ENCODE measurements around the gene PASK. TPM values are rescaled to one million over a fixed set of nuclear protein-coding genes. Genes with fewer than 3 reads are reported as not detected.

Gene PASK
- total and polyA plus RNA-seq, 2 donors from 2014 or later = 3.1 to 26.0 TPM

GRCh38 chr2:241134711-241135110 lies 14.6 kb downstream of the PASK start:
- no peaks in the 10 kb centered on the region for H3K9me3 ChIP-seq (ENCODE audit: control insufficient read depth in 2 of 3, insufficient read depth in 1 of 3, low read length in 3 of 3)
- H3K27ac ChIP-seq (ENCODE audit: low read depth in 2 of 2, low read length in 2 of 2) = no peak overlapping the region
- FAIRE-seq = no peak
- peak in 1 of 5 donors; percentile 59 for DNase-seq
- H3K4me1 ChIP-seq (ENCODE audit: control insufficient read depth in 2 of 3, insufficient read depth in 2 of 3, low read depth in 1 of 3, low read length in 3 of 3) = peaks cover 0 to 4% (median 0%) of the 10 kb centered on the region in 3 donors
- H3K9ac ChIP-seq (ENCODE audit: low read length in 3 of 3) = no peak overlapping the region
- H3K36me3 ChIP-seq (ENCODE audit: control insufficient read depth in 2 of 3, insufficient read depth in 3 of 3, low read length in 3 of 3) = no peaks in the 10 kb centered on the region
- H3K27me3 ChIP-seq (ENCODE audit: control insufficient read depth, insufficient read depth, low read length) = no peaks in the 10 kb centered on the region
- TF ChIP-seq CTCF (IDR thresholded peaks at IDR 0.05; ENCODE audit: borderline replicate concordance, extremely low read depth, insufficient read depth) = no peak
- H3K4me3 ChIP-seq (ENCODE audit: low read length in 3 of 3) = no peak overlapping the region
- intact Hi-C loops (cut with DNase I) = no loop called here

- DNase-seq (peak in 1 of 5 donors; percentile 29), FAIRE-seq (no peak)
- Histone ChIP-seq H3K4me1 (ENCODE audit: control insufficient read depth in 2 of 3, insufficient read depth in 2 of 3, low read depth in 1 of 3, low read length in 3 of 3) (peaks cover 0 to 4% (median 0%) of the 10 kb centered on the region in 3 donors), H3K27me3 (ENCODE audit: control insufficient read depth, insufficient read depth, low read length) (no peaks in the 10 kb centered on the region), H3K36me3 (ENCODE audit: control insufficient read depth in 2 of 3, insufficient read depth in 3 of 3, low read length in 3 of 3) (no peaks in the 10 kb centered on the region), H3K27ac (ENCODE audit: low read depth in 2 of 2, low read length in 2 of 2) (no peak overlapping the region), H3K9ac (ENCODE audit: low read length in 3 of 3) (no peak overlapping the region), H3K9me3 (ENCODE audit: control insufficient read depth in 2 of 3, insufficient read depth in 1 of 3, low read length in 3 of 3) (no peaks in the 10 kb centered on the region), H3K4me3 (ENCODE audit: low read length in 3 of 3) (no peak overlapping the region)
- TF ChIP-seq CTCF (IDR thresholded peaks at IDR 0.05; ENCODE audit: borderline replicate concordance, extremely low read depth, insufficient read depth) = no peak
- intact Hi-C loops (cut with DNase I) = no loop called here
Measured at GRCh38 chr2:241133436-241133820, 15.8 kb downstream of the PASK start.

GRCh38 chr2:241132538-241133435 lies 16.5 kb downstream of the PASK start:
- intact Hi-C loops (cut with DNase I) = no loop called here
- FAIRE-seq (no peak), DNase-seq (peak in 1 of 5 donors; percentile 48)
- Histone ChIP-seq H3K4me1 (ENCODE audit: control insufficient read depth in 2 of 3, insufficient read depth in 2 of 3, low read depth in 1 of 3, low read length in 3 of 3) (peaks cover 0 to 4% (median 0%) of the 10 kb centered on the region in 3 donors), H3K36me3 (ENCODE audit: control insufficient read depth in 2 of 3, insufficient read depth in 3 of 3, low read length in 3 of 3) (no peaks in the 10 kb centered on the region), H3K27me3 (ENCODE audit: control insufficient read depth, insufficient read depth, low read length) (no peaks in the 10 kb centered on the region), H3K9me3 (ENCODE audit: control insufficient read depth in 2 of 3, insufficient read depth in 1 of 3, low read length in 3 of 3) (no peaks in the 10 kb centered on the region), H3K4me3 (ENCODE audit: low read length in 3 of 3) (no peak overlapping the region), H3K9ac (ENCODE audit: low read length in 3 of 3) (no peak overlapping the region), H3K27ac (ENCODE audit: low read depth in 2 of 2, low read length in 2 of 2) (no peak overlapping the region)
- TF ChIP-seq CTCF (IDR thresholded peaks at IDR 0.05; ENCODE audit: borderline replicate concordance, extremely low read depth, insufficient read depth) = no peak

All from kidney (tissue), 14 donors.